Measurements from ENCODE around the gene SWSAP1. TPM values are rescaled to one million over a fixed set of nuclear protein-coding genes. Genes with fewer than 3 reads are reported as not detected.
"Not testable (repeated sequence)": the region's sequence is repeated elsewhere in the genome, so short reads cannot be mapped to it uniquely, and the experiment has no call there.

The SWSAP1 gene
- total RNA-seq, 1 experiment from 2014 or later, result 1.4 TPM

DNA sequence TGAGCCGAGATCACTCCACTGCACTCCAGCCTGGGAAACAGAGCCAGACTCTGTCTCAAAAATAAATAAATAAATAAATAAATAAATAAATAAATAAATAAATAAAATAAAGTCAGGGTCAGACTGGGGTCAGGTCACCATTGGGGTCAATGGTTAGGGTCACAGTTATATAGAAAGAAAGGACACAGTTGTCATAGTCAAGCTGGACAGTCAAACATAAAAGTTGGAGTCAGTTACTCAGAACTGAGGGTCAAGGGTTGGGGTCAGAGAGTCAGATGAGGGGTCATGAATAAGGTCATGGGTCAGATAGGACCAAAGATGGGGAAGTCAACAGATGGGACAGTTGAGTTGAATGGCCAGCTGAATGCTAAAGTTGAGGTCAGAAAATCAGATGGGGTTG is 26.3 kb downstream of the SWSAP1 start:
- no TSS peak for BruUV-seq (replicated peaks)
- no peaks in the 10 kb centered on the region for H3K9me3 Mint-ChIP-seq (ENCODE audit: unreplicated experiment)
- CTCF ChIA-PET, result interaction anchor here (0.6 kb wide), 1 partner anchor 111 kb away, joined by 3 read pairs; no protein-coding TSS in a partner anchor
- H3K27ac Mint-ChIP-seq (ENCODE audit: low read depth, unreplicated experiment), result no peak overlapping the region
- TF ChIP-seq, protein P1, sequence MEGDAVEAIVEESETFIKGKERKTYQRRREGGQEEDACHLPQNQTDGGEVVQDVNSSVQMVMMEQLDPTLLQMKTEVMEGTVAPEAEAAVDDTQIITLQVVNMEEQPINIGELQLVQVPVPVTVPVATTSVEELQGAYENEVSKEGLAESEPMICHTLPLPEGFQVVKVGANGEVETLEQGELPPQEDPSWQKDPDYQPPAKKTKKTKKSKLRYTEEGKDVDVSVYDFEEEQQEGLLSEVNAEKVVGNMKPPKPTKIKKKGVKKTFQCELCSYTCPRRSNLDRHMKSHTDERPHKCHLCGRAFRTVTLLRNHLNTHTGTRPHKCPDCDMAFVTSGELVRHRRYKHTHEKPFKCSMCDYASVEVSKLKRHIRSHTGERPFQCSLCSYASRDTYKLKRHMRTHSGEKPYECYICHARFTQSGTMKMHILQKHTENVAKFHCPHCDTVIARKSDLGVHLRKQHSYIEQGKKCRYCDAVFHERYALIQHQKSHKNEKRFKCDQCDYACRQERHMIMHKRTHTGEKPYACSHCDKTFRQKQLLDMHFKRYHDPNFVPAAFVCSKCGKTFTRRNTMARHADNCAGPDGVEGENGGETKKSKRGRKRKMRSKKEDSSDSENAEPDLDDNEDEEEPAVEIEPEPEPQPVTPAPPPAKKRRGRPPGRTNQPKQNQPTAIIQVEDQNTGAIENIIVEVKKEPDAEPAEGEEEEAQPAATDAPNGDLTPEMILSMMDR (IDR thresholded peaks at IDR 0.05; ENCODE audit: unreplicated experiment), result no peak
- no peaks in the 10 kb centered on the region for H3K4me1 Mint-ChIP-seq (ENCODE audit: insufficient read depth, unreplicated experiment)
- no peak overlapping the region for H3K4me3 Mint-ChIP-seq (ENCODE audit: unreplicated experiment)
- intact Hi-C loops (cut with micrococcal nuclease), result no loop called here
- POLR2A ChIA-PET, result no interaction called here
- no peaks in the 10 kb centered on the region for H3K36me3 Mint-ChIP-seq (ENCODE audit: insufficient read depth, unreplicated experiment)
- no peak for DNase-seq (ENCODE audit: unreplicated experiment)
- no peaks in the 10 kb centered on the region for H3K27me3 Mint-ChIP-seq (ENCODE audit: insufficient read depth, unreplicated experiment)

DNA sequence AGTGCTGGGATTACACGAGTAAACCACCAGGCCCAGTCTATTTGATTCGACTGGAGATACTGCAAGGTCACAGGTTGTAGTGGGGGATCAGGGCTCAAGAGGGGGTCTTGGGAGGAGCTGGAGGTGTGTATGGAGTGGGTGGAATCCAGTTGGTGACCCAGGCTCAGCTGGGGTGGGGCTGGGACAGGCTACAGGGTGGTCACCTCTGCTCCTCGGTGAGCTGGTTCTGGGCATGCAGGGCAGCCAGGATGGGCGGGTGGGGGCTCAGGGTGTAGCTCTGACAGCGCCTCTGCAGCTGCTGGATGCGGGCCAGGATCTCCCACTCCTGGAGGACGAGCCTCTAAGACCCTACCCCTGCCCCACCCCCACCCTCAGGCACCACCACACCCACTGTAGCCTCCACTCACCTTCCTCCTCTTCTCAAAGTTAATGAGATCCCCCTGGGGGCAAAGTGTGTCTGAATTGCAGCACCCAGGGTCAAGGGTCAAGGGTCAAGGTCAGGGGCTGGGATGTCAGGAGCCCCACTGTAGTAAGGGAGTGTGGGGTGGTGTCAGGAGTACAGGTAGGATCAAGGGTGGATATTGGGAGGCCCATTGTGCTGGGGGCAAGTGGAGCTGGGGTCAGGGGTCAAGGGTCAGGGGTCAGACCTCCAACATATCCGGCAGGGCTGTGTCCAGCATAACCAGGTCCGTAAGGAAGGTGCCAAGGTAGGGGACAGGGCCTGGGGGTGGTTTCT is 27.5 kb downstream of the SWSAP1 start:
- POLR2A ChIA-PET, result no interaction called here
- H3K36me3 Mint-ChIP-seq (ENCODE audit: insufficient read depth, unreplicated experiment), result no peaks in the 10 kb centered on the region

DNA sequence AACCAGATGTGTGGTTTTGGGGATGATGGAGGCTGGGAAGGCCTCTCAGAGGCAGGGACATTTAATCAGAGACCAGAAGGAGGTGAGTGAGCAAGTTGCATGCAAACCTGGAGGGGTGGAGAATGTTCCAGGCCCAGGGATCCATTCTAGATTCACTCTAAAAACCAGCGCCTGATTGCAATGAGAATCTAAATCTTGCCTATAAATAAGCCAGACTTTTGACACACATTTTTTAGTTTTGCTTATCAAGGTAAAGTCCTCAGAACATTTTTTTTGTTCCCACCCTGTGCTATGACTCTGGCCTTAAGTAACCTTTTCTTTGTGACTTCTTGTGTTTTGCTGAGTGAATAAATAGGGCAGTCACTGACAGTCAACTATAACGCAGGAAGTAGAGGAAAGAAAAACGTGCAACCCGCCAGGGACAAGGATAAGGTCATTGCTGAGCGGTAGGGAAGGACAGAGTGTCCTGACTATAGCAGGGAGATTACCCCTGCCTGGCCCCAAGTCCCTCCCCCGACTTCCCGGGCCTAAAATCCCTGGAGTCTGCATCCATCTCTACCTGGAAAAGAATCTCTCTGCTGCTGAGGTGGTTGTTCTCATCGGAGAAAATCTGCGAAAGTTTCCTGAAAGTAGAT is 30.2 kb downstream of the SWSAP1 start:
- no peaks in the 10 kb centered on the region for H3K36me3 Mint-ChIP-seq (ENCODE audit: insufficient read depth, unreplicated experiment)
- POLR2A ChIA-PET, result no interaction called here
- intact Hi-C loops (cut with micrococcal nuclease), result no loop called here
- DNase-seq (ENCODE audit: unreplicated experiment), result no peak
- no TSS peak for BruUV-seq (replicated peaks)
- TF ChIP-seq, protein P1 (IDR thresholded peaks at IDR 0.05; ENCODE audit: unreplicated experiment), result no peak
- no peaks in the 10 kb centered on the region for H3K4me1 Mint-ChIP-seq (ENCODE audit: insufficient read depth, unreplicated experiment)
- CTCF ChIA-PET, result interaction anchor here (1.0 kb wide), 1 partner anchor 22 kb away, joined by 3 read pairs; no protein-coding TSS in a partner anchor
- H3K27me3 Mint-ChIP-seq (ENCODE audit: insufficient read depth, unreplicated experiment), result no peaks in the 10 kb centered on the region
- H3K4me3 Mint-ChIP-seq (ENCODE audit: unreplicated experiment), result no peak overlapping the region
- no peaks in the 10 kb centered on the region for H3K9me3 Mint-ChIP-seq (ENCODE audit: unreplicated experiment)
- H3K27ac Mint-ChIP-seq (ENCODE audit: low read depth, unreplicated experiment), result no peak overlapping the region

More for the DNA sequence above, 27.5 kb downstream of the SWSAP1 start:
- Mint-ChIP-seq H3K27me3 (ENCODE audit: insufficient read depth, unreplicated experiment) (no peaks in the 10 kb centered on the region), H3K4me1 (ENCODE audit: insufficient read depth, unreplicated experiment) (no peaks in the 10 kb centered on the region), H3K4me3 (ENCODE audit: unreplicated experiment) (no peak overlapping the region), H3K9me3 (ENCODE audit: unreplicated experiment) (no peaks in the 10 kb centered on the region), H3K27ac (ENCODE audit: low read depth, unreplicated experiment) (no peak overlapping the region)
- no TSS peak for BruUV-seq (replicated peaks)
- CTCF ChIA-PET, result interaction anchor here (0.6 kb wide), 3 partner anchors 299 to 1301 kb away, joined by 3 to 4 read pairs (median 4); no protein-coding TSS in a partner anchor
- TF ChIP-seq, protein P1 (IDR thresholded peaks at IDR 0.05; ENCODE audit: unreplicated experiment), result no peak
- DNase-seq (ENCODE audit: unreplicated experiment), result no peak
- intact Hi-C loops (cut with micrococcal nuclease), result no loop called here

DNA sequence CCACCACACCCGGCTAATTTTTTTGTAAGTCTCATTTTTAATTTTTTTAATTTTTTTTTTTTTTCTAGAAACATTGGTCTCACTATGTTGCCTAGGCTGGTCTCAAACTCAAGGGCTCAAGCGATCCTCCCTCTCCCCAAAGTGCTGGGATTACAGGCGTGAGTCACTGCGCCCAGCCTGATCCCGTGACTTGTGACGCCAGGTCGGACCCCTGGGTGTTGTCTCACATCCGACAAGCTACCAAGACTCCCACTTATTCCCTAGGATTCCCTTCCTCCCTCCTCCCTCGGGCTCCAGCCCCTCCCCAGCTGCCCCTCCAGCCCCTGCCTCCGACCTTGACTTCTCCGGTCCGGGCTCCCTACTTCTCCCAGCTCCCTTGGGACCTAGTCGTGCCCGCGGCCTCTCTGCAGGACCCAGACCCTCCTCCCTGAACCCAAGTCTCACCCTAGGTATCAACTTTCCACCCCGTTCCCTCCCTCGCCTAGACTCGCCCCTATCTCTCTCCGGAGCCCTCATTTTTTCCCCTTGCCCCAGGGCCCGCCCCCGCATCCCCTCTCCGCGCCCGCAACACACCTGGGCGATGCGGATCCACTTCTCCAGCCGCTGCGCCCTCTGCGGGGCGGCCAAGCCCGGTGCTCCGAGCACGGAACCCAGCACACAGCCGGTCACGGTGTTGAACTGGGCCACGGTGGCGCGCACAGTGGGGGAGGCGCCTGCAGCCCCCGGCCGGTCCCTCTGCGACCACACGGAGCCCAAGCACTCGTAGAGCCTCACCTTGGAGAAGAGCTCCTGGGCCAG is 31.6 kb downstream of the SWSAP1 start:
- peak overlapping the region; percentile 41 for H3K4me3 Mint-ChIP-seq (ENCODE audit: unreplicated experiment)
- peak; percentile 49 for DNase-seq (ENCODE audit: unreplicated experiment)
- intact Hi-C loops (cut with micrococcal nuclease), result no loop called here
- no TSS peak for BruUV-seq (replicated peaks)
- no peaks in the 10 kb centered on the region for H3K36me3 Mint-ChIP-seq (ENCODE audit: insufficient read depth, unreplicated experiment)
- no peaks in the 10 kb centered on the region for H3K4me1 Mint-ChIP-seq (ENCODE audit: insufficient read depth, unreplicated experiment)
- TF ChIP-seq, protein P1 (IDR thresholded peaks at IDR 0.05; ENCODE audit: unreplicated experiment), result peak; percentile 40
- no peaks in the 10 kb centered on the region for H3K9me3 Mint-ChIP-seq (ENCODE audit: unreplicated experiment)
- no peak overlapping the region for H3K27ac Mint-ChIP-seq (ENCODE audit: low read depth, unreplicated experiment)
- H3K27me3 Mint-ChIP-seq (ENCODE audit: insufficient read depth, unreplicated experiment), result no peaks in the 10 kb centered on the region
- CTCF ChIA-PET, result interaction anchor here (0.5 to 1.6 kb wide), 8 partner anchors 12 to 162 kb away, joined by 3 to 13 read pairs (median 4); partner anchors contain the start of gene TSPAN16
- POLR2A ChIA-PET, result interaction anchor here (0.6 to 0.9 kb wide), 3 partner anchors 24 to 578 kb away, joined by 3 read pairs; partner anchors contain the start of gene PRKCSH

DNA sequence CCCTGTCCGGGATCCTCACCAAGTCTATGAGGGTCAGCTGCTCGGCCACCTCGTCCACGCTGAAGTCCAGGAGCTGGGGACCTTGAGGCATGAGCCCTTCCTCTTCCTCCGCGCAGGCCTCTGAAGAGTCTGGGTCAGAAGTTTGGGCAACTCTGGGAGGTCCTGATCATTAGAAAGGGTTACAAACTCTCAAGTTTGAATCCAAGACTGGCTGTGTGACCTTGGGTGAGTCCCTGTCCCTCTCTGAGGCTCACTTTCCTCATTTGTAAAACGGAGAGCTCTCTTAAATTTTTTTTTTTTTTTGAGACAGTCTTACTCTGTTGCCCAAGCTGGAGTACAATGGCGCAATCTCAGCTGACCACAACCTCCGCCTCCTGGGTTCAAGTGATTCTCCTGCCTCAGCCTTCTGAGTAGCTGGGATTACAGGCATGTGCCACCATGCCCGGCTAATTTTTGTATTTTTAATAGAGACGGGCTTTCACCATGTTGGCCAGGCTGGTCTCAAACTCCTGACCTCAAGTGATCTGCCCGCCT is 32.3 kb downstream of the SWSAP1 start:
- intact Hi-C loops (cut with micrococcal nuclease); H3K4me3 Mint-ChIP-seq (ENCODE audit: unreplicated experiment); H3K4me1 Mint-ChIP-seq (ENCODE audit: insufficient read depth, unreplicated experiment); H3K27me3 Mint-ChIP-seq (ENCODE audit: insufficient read depth, unreplicated experiment); BruUV-seq (replicated peaks); H3K36me3 Mint-ChIP-seq (ENCODE audit: insufficient read depth, unreplicated experiment); H3K27ac Mint-ChIP-seq (ENCODE audit: low read depth, unreplicated experiment); H3K9me3 Mint-ChIP-seq (ENCODE audit: unreplicated experiment): not testable (repeated sequence)
- peak; percentile 32 for DNase-seq (ENCODE audit: unreplicated experiment)
- ChIA-PET POLR2A (interaction anchor here (0.8 to 0.9 kb wide), 2 partner anchors 25 to 29 kb away, joined by 3 read pairs; partner anchors contain the start of gene PRKCSH), CTCF (interaction anchor here (0.6 to 1.6 kb wide), 7 partner anchors 10 to 125 kb away, joined by 3 to 13 read pairs (median 3); partner anchors contain the start of gene RGL3)
